Calu3 (cell line): Measurements from ENCODE around the gene MEP1A. TPM values are rescaled to one million over a fixed set of nuclear protein-coding genes. Genes with fewer than 3 reads are reported as not detected.
"Not testable (repeated sequence)": the region's sequence is repeated elsewhere in the genome, so short reads cannot be mapped to it uniquely, and the experiment has no call there.

Source experiments
- BruUV-seq: library from RNA; stranded (reverse); fragments of 400-500 nt; replicated peaks from 2 replicates; lab custom pipeline; 2021; lab: Mats Ljungman, UMichigan
- CTCF ChIA-PET: fragments of 300-600 bp; sonication (Branson Sonifier 250); formaldehyde crosslinking; loops from one replicate; lab custom pipeline; 2022; ENCODE audit warnings: antibody characterized with exemption; lab: Charles Lee
- DNase-seq: peaks from one replicate; pipeline ENCODE4 v3.0.0; 2022
- H3K27ac Mint-ChIP-seq: one replicate; pipeline ENCODE4 v1.8.0; 2022; ENCODE audit warnings: mixed read lengths; ENCODE audit not compliant: unreplicated experiment
- H3K27me3 Mint-ChIP-seq: one replicate; pipeline ENCODE4 v1.8.0; 2022; ENCODE audit warnings: mixed read lengths; ENCODE audit not compliant: unreplicated experiment
- H3K36me3 Mint-ChIP-seq: one replicate; pipeline ENCODE4 v1.8.0; 2022; ENCODE audit warnings: mild to moderate bottlenecking, moderate library complexity, mixed read lengths; ENCODE audit not compliant: insufficient read depth, unreplicated experiment
- H3K4me1 Mint-ChIP-seq: one replicate; pipeline ENCODE4 v1.8.0; 2022; ENCODE audit warnings: mild to moderate bottlenecking, low read depth, mixed read lengths; ENCODE audit not compliant: unreplicated experiment
- H3K4me3 Mint-ChIP-seq: one replicate; pipeline ENCODE4 v1.8.0; 2022; ENCODE audit warnings: mild to moderate bottlenecking, low read depth, moderate library complexity, mixed read lengths; ENCODE audit not compliant: unreplicated experiment
- H3K9me3 Mint-ChIP-seq: one replicate; pipeline ENCODE4 v1.8.0; 2022; ENCODE audit warnings: low read depth, mixed read lengths; ENCODE audit not compliant: unreplicated experiment
- CTCF ChIP-seq: fragments of 200-600 bp; IDR thresholded peaks from one replicate; pipeline ENCODE4 v1.8.0; 2022; ENCODE audit warnings: antibody characterized with exemption; ENCODE audit not compliant: unreplicated experiment
- intact Hi-C: fragments of 100-400 bp; cut with micrococcal nuclease; formaldehyde crosslinking; loops from one replicate; pipeline ENCODE4 v1.10.0; 2022; ENCODE audit not compliant: unreplicated experiment
- total RNA-seq: library from RNA; stranded (reverse); gene quantifications from 2 replicates; pipeline ENCODE4 v1.2.3, GENCODE V29; 2022

The MEP1A gene
- total RNA-seq, 1 experiment from 2014 or later: not detected

- H3K4me3 Mint-ChIP-seq: no peak overlapping the region
- H3K4me1 Mint-ChIP-seq: no peaks in the 10 kb centered on the region
- no peak overlapping the region for H3K27ac Mint-ChIP-seq
- DNase-seq: no peak
- BruUV-seq: no TSS peak
- H3K9me3 Mint-ChIP-seq: no peaks in the 10 kb centered on the region
- intact Hi-C loops: no loop called here
- CTCF ChIA-PET: interaction anchor here (0.7 kb wide), 1 partner anchor 54 kb away, joined by 4 read pairs; no protein-coding TSS in a partner anchor
- no peaks in the 10 kb centered on the region for H3K36me3 Mint-ChIP-seq
- TF ChIP-seq CTCF: no peak
- H3K27me3 Mint-ChIP-seq: no peaks in the 10 kb centered on the region
Observed at GRCh38 chr6:46772762-46773161, 20.4 kb upstream of the MEP1A start.

- CTCF ChIA-PET: interaction anchor here (0.7 kb wide), 1 partner anchor 54 kb away, joined by 4 read pairs; no protein-coding TSS in a partner anchor
- no peak overlapping the region for H3K4me3 Mint-ChIP-seq
- no TSS peak for BruUV-seq
- H3K27me3 Mint-ChIP-seq: no peaks in the 10 kb centered on the region
- no peak overlapping the region for H3K27ac Mint-ChIP-seq
- H3K4me1 Mint-ChIP-seq: no peaks in the 10 kb centered on the region
- H3K36me3 Mint-ChIP-seq: no peaks in the 10 kb centered on the region
- intact Hi-C loops: no loop called here
- no peak for DNase-seq
- no peaks in the 10 kb centered on the region for H3K9me3 Mint-ChIP-seq
- no peak for TF ChIP-seq CTCF
Observed at GRCh38 chr6:46773201-46773855, 19.9 kb upstream of the MEP1A start.

GRCh38 chr6:46774736-46775135 is 18.5 kb upstream of the MEP1A start:
- H3K27ac Mint-ChIP-seq, BruUV-seq: not testable (repeated sequence)
- CTCF ChIA-PET: interaction anchor here (0.6 kb wide), 1 partner anchor 1664 kb away, joined by 3 read pairs; no protein-coding TSS in a partner anchor

GRCh38 chr6:46776070-46776712 is 17.0 kb upstream of the MEP1A start:
- Mint-ChIP-seq H3K27ac (no peak overlapping the region), H3K4me1 (no peaks in the 10 kb centered on the region), H3K9me3 (no peaks in the 10 kb centered on the region), H3K27me3 (no peaks in the 10 kb centered on the region), H3K36me3 (no peaks in the 10 kb centered on the region), H3K4me3 (no peak overlapping the region)
- intact Hi-C loops: no loop called here
- BruUV-seq: no TSS peak
- CTCF ChIA-PET: no interaction called here
- DNase-seq: no peak
- no peak for TF ChIP-seq CTCF

More at GRCh38 chr6:46774736-46775135, 18.5 kb upstream of the MEP1A start:
- H3K4me1 Mint-ChIP-seq, H3K36me3 Mint-ChIP-seq, intact Hi-C loops, H3K27me3 Mint-ChIP-seq, DNase-seq, H3K4me3 Mint-ChIP-seq, H3K9me3 Mint-ChIP-seq: not testable (repeated sequence)
